HG02870 (cell line): ENCODE results near the gene PTCH1.

ENCODE experiments used
- ATAC-seq: cut with Tn5 transposase; IDR thresholded peaks from one replicate; pipeline ENCODE4 v1.9.1; 2021; ENCODE audit warnings: mild to moderate bottlenecking, moderate library complexity; ENCODE audit not compliant: unreplicated experiment

The PTCH1 gene

GRCh38 chr9:95446259-95446658 lies 70.5 kb downstream of the PTCH1 start:
- no peak for ATAC-seq

GRCh38 chr9:95444160-95444559 lies 72.6 kb downstream of the PTCH1 start:
- ATAC-seq: no peak

GRCh38 chr9:95443301-95443700 lies 73.5 kb downstream of the PTCH1 start:
- no peak for ATAC-seq

GRCh38 chr9:95441081-95441480 lies 75.7 kb downstream of the PTCH1 start:
- no peak for ATAC-seq

GRCh38 chr9:95440447-95440846 lies 76.3 kb downstream of the PTCH1 start:
- no peak for ATAC-seq

DNA sequence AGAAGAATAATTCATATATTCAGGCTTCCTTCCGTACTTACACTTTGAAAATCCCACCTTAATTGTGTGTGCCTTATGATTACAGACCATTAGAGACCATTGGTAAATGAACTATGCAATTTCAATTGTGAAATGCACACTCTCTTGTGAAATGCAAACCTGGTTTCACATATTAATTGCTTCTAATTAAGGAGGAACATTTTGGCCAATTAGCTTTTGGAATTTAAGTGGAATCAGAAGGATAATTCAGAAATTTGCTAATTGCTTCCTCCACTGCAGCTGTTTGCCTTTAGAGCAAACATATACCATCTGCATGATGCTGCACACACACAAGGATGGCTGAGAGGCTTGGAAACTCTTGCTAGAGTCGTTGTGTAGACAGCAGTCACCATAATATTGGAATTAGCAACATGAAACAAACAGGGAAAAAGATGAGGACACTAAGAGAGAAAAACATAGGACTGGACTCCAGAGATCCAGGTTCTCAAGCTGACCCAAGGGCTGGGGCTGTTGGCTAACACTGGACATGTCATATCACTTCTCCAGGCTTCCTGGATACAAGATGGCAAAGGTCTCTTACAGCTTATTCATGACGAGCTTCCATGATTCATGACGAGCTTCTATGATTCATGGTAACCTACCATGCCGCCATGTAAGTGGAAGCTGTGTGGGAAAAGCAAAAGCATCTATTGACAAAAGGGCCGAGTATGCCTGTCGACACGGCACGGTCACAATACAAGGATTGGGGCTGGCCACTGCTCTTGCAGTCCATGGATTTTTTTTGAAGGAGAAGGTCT lies 78.0 kb downstream of the PTCH1 start:
- ATAC-seq: no peak

DNA sequence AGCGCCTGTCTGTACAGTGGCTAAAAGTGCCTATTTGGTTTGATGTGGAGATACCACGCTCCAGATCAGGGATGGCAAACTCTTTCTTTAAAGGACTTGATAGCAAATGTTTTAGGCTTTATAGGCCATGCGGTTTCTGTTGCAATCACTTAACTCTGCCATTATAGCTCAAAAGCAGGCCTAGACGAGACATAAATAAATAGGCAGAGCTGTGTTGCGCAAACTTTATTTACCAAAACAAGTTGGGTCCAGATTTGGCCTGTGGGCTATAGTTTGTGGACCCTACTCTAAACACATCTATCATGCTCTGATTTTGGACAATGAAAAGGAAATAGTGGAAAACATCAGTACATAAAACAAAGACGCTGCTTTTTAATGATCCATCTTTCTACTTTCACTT lies 79.2 kb downstream of the PTCH1 start:
- ATAC-seq: no peak

DNA sequence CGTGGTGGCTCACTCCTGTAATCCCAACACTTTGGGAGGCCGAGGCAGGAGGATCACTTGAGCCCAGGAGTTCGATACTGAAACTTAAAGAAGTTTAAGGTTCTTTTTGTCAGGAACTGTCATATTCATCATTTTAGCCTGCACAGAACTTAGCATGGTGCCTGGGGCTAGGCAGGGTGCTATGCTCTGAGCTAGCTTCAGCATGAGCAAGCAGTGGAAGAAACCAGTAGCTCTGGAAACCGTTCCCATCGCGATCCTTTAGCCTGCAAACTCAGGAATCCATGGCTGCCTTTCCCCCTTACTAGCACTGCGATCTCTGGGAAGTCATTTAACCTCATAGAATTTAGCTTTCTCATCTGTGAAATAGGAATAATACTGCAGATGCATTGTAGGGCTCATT lies 80.4 kb downstream of the PTCH1 start:
- no peak for ATAC-seq

GRCh38 chr9:95435074-95435728 lies 81.6 kb downstream of the PTCH1 start:
- ATAC-seq: no peak

DNA sequence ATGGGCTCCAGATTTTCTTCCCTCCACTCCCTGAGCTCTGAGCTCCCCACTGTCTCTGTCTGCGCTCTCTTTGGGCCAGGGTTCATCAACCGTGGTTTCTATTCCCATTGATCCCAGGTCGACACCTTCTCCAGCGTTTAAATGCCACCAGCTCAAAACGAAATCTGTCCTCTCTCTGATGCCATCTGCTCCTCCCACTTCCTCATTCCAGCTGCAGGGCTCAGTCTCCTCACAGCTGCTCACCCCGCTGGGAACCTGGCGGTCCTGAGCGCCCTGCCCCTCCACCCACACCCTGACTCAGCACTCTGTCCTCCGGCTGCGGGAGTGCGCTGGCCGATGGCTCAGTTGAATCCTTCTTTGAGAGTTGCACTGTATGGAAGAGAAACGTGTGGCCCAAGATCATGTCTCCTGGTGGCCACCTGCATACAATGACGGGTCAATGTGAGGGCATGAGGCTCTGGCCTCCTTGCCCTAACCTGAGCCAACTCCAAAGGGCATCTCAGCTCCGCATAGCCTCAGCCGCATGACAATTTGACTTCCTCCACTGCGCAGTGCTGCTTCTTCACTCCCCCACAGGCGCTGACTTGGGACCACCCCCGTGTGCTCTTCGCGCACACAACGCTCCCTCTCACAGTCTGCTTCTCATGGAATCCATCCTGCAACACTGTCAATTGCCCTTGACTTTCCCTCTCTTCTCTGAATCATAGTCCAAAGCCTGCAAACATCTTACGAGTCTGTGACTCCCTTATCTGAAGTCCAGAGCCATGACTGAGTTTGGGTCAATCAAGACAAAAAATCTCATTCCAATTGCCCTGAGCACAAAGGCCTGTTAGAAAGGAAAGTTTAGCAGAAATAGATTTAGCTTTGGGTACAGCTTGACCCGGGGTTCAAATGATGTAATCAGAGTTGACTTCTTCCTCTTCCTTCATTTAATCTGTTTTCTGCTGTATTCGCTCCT lies 82.4 kb downstream of the PTCH1 start:
- ATAC-seq: no peak

DNA sequence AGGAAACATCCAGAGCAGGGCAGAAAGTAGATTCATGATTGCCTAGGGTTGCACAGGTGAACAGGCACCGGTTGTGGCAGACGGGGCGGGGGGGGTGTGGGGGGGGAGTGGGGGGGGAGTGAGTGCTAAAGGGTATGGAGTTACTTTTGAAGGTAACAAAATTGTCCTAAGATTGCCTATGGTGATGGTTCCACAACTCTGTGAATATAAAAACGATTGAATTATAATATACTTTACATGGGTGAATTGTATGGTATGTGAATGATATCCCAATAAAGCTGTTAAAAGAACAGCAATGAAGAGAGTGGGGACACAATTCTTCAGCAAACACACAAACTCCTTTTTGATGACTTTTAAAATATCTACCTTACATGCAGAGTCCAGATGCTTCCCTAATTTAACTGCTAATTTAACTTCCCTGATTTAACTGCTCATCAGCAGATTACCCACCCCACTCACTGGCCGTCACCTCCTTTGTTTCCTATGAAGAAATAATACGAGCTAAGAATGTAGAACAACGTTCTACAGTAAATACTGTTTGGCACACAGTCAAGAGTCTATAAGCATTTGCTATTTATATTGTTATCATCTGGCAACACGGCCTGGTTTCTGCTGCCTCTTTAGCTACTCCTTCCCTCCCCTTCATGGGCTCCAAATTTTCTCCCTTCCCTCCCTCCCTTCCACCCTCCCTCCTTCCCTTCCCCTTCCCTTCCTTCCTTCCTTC lies 83.5 kb downstream of the PTCH1 start:
- no peak for ATAC-seq

GRCh38 chr9:95431286-95431685 lies 85.5 kb downstream of the PTCH1 start:
- ATAC-seq: no peak

- ATAC-seq: no peak
Observed at GRCh38 chr9:95429948-95430620, 86.7 kb downstream of the PTCH1 start.

- ATAC-seq: no peak
Observed at GRCh38 chr9:95429096-95429495, 87.7 kb downstream of the PTCH1 start.

- ATAC-seq: no peak
Observed at GRCh38 chr9:95425910-95426551, 90.7 kb downstream of the PTCH1 start.

GRCh38 chr9:95422650-95423049 lies 94.1 kb downstream of the PTCH1 start:
- ATAC-seq: no peak

- no peak for ATAC-seq
Observed at GRCh38 chr9:95420518-95420917, 96.3 kb downstream of the PTCH1 start.

DNA sequence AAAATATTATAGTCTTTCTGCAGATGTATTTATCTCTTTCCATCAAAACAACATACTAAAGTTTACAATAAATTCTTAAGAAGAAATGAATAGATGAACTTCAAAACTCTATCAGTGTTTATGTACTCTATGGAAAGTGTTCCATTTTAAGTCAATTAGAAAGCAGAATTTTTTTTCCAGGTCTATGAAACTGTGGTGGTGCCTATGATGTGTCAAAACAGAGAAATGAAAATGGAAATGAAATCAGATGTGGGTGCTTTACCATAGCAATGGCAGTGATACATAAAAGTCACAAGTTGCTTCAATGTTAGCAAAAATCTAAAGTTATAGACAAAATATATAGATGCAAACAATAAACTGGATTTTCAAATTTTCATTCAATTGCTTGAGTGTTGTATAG lies 97.3 kb downstream of the PTCH1 start:
- ATAC-seq: no peak

DNA sequence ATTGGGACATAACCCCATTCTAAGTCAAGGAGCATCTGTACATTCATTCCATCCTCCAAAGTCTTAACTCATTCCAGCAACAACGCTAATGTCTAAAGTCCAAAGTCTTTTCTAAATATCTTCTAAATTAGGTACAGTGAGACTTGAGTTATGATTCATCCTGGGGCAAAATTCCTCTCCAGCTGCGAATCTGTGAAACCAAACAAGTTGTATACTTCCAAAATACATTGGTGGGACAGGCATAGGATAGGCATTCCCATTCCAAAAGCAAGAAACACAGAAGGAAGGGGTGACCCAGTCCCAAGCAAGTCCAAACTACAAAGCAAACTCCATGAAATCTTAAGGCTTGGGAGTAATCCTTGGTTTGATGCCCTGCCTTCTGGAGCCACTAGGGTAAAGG lies 101.6 kb downstream of the PTCH1 start:
- ATAC-seq: no peak

DNA sequence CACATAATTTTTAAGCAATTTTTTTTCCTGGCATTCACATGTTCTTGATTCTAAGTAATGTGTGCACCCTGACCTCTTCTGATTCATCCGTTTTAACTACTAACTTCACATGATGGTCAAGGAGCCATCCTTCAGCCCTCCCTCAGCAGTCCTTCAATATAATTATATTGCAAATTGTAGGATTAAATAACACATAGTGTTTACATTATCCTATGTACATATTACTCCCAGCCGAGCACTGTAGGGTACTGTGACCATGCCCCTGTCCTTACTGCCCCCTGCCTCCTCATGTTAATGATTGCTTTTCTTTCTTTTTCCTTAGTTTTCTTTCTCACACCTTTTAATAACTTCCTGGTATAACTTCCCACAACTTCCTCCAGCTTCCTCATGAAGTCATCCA lies 103.0 kb downstream of the PTCH1 start:
- ATAC-seq: no peak
